ENCODE data around the gene CNTNAP2. TPM values are rescaled to one million over a fixed set of nuclear protein-coding genes. Genes with fewer than 3 reads are reported as not detected.

CNTNAP2 gene
- total RNA-seq, 4 donors from 2014 or later, result 0.25 to 0.89 (median 0.30) TPM; not detected in 1

DNA sequence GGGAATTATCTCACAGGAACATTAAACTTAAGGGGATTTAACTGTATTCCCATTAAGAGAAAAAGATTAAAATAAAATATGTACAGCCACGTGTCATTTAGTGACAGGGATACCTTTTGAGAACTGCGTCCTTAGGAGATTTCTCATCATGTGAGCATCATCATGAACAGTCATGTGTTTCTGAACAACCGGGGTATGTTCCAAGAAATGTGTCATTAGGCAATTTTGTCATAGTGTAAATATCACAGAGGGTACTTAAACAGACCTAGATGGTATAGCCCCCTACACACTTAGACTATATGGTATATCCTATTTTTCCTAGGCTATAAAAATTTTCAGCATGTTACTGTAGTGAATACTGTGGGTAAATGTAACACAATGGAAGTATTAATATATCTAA, 840.3 kb downstream of the CNTNAP2 start:
- no peak for DNase-seq (ENCODE audit: low spot score in 2 of 2)
- Histone ChIP-seq H3K27me3 (no peaks in the 10 kb centered on the region), H3K4me1 (no peaks in the 10 kb centered on the region), H3K9me3 (no peaks in the 10 kb centered on the region), H3K4me3 (no peak overlapping the region), H3K27ac (no peak overlapping the region), H3K36me3 (no peaks in the 10 kb centered on the region)
- WGBS, result 73% methylated on average over 3 of the region's 3 CpGs
- TF ChIP-seq POLR2AphosphoS5 (IDR thresholded peaks at IDR 0.05), result no peak
- no peak for TF ChIP-seq POLR2A (IDR thresholded peaks at IDR 0.05)
- no peak for TF ChIP-seq EP300 (IDR thresholded peaks at IDR 0.05)
- TF ChIP-seq CTCF (IDR thresholded peaks at IDR 0.05), result no peak

DNA sequence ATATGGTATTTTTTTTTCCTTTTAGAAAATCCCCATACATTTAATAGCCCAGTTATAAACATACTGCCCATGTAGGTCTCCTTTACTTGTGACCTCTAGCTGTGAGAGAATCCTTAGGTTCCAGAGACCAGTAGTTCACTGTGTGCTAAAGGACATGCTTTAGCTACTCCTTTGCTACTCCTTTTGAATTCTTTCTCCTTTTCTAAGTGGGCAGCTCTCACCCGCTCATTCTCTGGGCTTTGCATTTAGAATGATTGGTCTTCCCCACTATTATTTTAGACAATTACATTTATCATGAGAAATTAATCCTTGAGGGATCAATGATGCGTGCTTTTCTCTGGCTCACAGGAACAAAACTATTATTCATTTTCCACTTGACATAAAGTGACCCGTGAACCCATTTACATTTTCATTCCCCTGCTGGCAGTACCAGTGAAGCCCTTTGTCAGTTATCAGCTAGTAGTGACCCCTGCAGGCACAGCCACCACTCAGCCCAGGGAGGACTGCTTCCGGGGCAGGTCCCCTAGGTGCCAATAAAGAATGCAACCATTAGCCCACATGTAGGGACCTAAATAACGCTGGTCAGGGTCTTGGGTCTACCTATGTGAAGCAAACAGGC, 844.3 kb downstream of the CNTNAP2 start:
- H3K27ac ChIP-seq, result no peak overlapping the region
- H3K9me3 ChIP-seq, result no peaks in the 10 kb centered on the region
- H3K4me1 ChIP-seq, result no peaks in the 10 kb centered on the region
- 71% methylated on average over 5 of the region's 5 CpGs for WGBS
- TF ChIP-seq EP300 (IDR thresholded peaks at IDR 0.05), result no peak
- TF ChIP-seq POLR2A (IDR thresholded peaks at IDR 0.05), result no peak
- TF ChIP-seq POLR2AphosphoS5 (IDR thresholded peaks at IDR 0.05), result no peak
- TF ChIP-seq CTCF (IDR thresholded peaks at IDR 0.05), result no peak
- no peaks in the 10 kb centered on the region for H3K27me3 ChIP-seq
- no peak for DNase-seq (ENCODE audit: low spot score in 2 of 2)
- no peaks in the 10 kb centered on the region for H3K36me3 ChIP-seq
- no peak overlapping the region for H3K4me3 ChIP-seq

GRCh38 chr7:146961617-146962016, 845.0 kb downstream of the CNTNAP2 start:
- WGBS, result 51% methylated on average over 4 of the region's 4 CpGs
- no peak for DNase-seq (ENCODE audit: low spot score in 2 of 2)

GRCh38 chr7:146966274-146966673, 849.7 kb downstream of the CNTNAP2 start:
- no peaks in the 10 kb centered on the region for H3K4me1 ChIP-seq
- TF ChIP-seq POLR2AphosphoS5 (IDR thresholded peaks at IDR 0.05), result no peak
- TF ChIP-seq EP300 (IDR thresholded peaks at IDR 0.05), result no peak
- no peak for TF ChIP-seq POLR2A (IDR thresholded peaks at IDR 0.05)
- TF ChIP-seq CTCF (IDR thresholded peaks at IDR 0.05), result no peak
- H3K9me3 ChIP-seq, result no peaks in the 10 kb centered on the region
- H3K27ac ChIP-seq, result no peak overlapping the region
- H3K4me3 ChIP-seq, result no peak overlapping the region
- WGBS, result 90% methylated on average over 3 of the region's 3 CpGs
- no peaks in the 10 kb centered on the region for H3K36me3 ChIP-seq
- no peak for DNase-seq (ENCODE audit: low spot score in 2 of 2)
- no peaks in the 10 kb centered on the region for H3K27me3 ChIP-seq

More at GRCh38 chr7:146961617-146962016, 845.0 kb downstream of the CNTNAP2 start:
- Histone ChIP-seq H3K36me3 (no peaks in the 10 kb centered on the region), H3K9me3 (no peaks in the 10 kb centered on the region), H3K27me3 (no peaks in the 10 kb centered on the region), H3K4me1 (no peaks in the 10 kb centered on the region), H3K27ac (no peak overlapping the region), H3K4me3 (no peak overlapping the region)
- TF ChIP-seq POLR2A (IDR thresholded peaks at IDR 0.05) (no peak), CTCF (IDR thresholded peaks at IDR 0.05) (no peak), POLR2AphosphoS5 (IDR thresholded peaks at IDR 0.05) (no peak)

DNA sequence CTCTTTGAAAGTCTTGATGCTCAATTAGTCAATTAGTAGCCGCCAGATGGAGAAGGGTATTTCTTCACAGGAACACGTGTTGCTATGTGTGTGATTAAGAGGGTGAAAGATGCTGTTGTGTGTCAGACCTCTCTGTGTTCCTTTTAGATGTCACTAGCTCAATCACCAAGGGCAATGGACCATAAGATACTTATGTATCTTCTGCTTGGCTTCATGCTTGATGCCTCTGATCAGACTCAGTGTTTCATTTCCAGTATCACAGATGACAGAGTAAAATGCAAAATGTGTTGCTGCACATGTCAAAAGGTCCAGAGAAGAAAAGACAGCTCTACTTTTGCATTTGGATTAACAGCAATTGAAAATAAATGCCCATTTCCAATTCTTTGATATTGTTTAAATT, 865.9 kb downstream of the CNTNAP2 start:
- 80% methylated on average over 2 of the region's 2 CpGs for WGBS
- H3K4me3 ChIP-seq, result no peak overlapping the region

More for the DNA sequence above, 865.9 kb downstream of the CNTNAP2 start:
- Histone ChIP-seq H3K4me1 (no peaks in the 10 kb centered on the region), H3K9me3 (no peaks in the 10 kb centered on the region), H3K27me3 (no peaks in the 10 kb centered on the region), H3K27ac (no peak overlapping the region), H3K36me3 (no peaks in the 10 kb centered on the region)
- DNase-seq (ENCODE audit: low spot score in 2 of 2), result no peak
- no peak for TF ChIP-seq EP300 (IDR thresholded peaks at IDR 0.05)
- no peak for TF ChIP-seq CTCF (IDR thresholded peaks at IDR 0.05)
- TF ChIP-seq POLR2A (IDR thresholded peaks at IDR 0.05), result no peak
- TF ChIP-seq POLR2AphosphoS5 (IDR thresholded peaks at IDR 0.05), result no peak

All from suprapubic skin (tissue), 4 donors.